Endothelial cell (in vitro differentiated cells): Measurements from ENCODE around the gene UTF1. TPM values are rescaled to one million over a fixed set of nuclear protein-coding genes. Genes with fewer than 3 reads are reported as not detected.

Experiments
- DNase-seq: peaks from one replicate; pipeline ENCODE4 v3.0.0; 2021; ENCODE audit warnings: low spot score
- H3K27ac Mint-ChIP-seq: one replicate; pipeline ENCODE4 v1.8.0; 2021; ENCODE audit warnings: mixed read lengths, inconsistent platforms; ENCODE audit not compliant: unreplicated experiment
- H3K27me3 Mint-ChIP-seq: one replicate; pipeline ENCODE4 v1.8.0; 2021; ENCODE audit warnings: mild to moderate bottlenecking, moderate library complexity, mixed read lengths, inconsistent platforms; ENCODE audit not compliant: unreplicated experiment
- H3K36me3 Mint-ChIP-seq: one replicate; pipeline ENCODE4 v1.8.0; 2021; ENCODE audit warnings: mild to moderate bottlenecking, low read depth, mixed read lengths, inconsistent platforms; ENCODE audit not compliant: unreplicated experiment
- H3K4me1 Mint-ChIP-seq: one replicate; pipeline ENCODE4 v1.8.0; 2021; ENCODE audit warnings: mild to moderate bottlenecking, mixed read lengths, inconsistent platforms; ENCODE audit not compliant: unreplicated experiment
- H3K4me3 Mint-ChIP-seq: one replicate; pipeline ENCODE4 v1.8.0; 2021; ENCODE audit warnings: mild to moderate bottlenecking, mixed read lengths, inconsistent platforms; ENCODE audit not compliant: unreplicated experiment
- H3K9me3 Mint-ChIP-seq: one replicate; pipeline ENCODE4 v1.8.0; 2021; ENCODE audit warnings: mixed read lengths, inconsistent platforms; ENCODE audit not compliant: unreplicated experiment
- total RNA-seq: library from RNA; stranded (reverse); fragmentation: NEBNext Ultra II Directional; extraction: Animal tissue kit (Norgen Biotek cat#: 25700); gene quantifications from one replicate; pipeline ENCODE4 v1.2.1, GENCODE V29; 2021; ENCODE audit not compliant: unreplicated experiment
- TF ChIP-seq, protein P1 (sequence below): fragments of 200-600 bp; sonication (generic); IDR thresholded peaks from one replicate; pipeline ENCODE4 v1.5.0; 2021; ENCODE audit warnings: antibody characterized with exemption; ENCODE audit not compliant: unreplicated experiment

Gene UTF1
- total RNA-seq, 1 donor from 2014 or later, result 0.38 TPM

GRCh38 chr10:133211959-133212852 is 17.8 kb upstream of the UTF1 start:
- no peak overlapping the region for H3K27ac Mint-ChIP-seq
- H3K36me3 Mint-ChIP-seq, result no peaks in the 10 kb centered on the region
- DNase-seq, result no peak
- peaks cover 9% of the 10 kb centered on the region for H3K27me3 Mint-ChIP-seq
- H3K9me3 Mint-ChIP-seq, result no peaks in the 10 kb centered on the region
- H3K4me1 Mint-ChIP-seq, result no peaks in the 10 kb centered on the region
- TF ChIP-seq, protein P1, sequence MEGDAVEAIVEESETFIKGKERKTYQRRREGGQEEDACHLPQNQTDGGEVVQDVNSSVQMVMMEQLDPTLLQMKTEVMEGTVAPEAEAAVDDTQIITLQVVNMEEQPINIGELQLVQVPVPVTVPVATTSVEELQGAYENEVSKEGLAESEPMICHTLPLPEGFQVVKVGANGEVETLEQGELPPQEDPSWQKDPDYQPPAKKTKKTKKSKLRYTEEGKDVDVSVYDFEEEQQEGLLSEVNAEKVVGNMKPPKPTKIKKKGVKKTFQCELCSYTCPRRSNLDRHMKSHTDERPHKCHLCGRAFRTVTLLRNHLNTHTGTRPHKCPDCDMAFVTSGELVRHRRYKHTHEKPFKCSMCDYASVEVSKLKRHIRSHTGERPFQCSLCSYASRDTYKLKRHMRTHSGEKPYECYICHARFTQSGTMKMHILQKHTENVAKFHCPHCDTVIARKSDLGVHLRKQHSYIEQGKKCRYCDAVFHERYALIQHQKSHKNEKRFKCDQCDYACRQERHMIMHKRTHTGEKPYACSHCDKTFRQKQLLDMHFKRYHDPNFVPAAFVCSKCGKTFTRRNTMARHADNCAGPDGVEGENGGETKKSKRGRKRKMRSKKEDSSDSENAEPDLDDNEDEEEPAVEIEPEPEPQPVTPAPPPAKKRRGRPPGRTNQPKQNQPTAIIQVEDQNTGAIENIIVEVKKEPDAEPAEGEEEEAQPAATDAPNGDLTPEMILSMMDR, result no peak
- no peak overlapping the region for H3K4me3 Mint-ChIP-seq

DNA sequence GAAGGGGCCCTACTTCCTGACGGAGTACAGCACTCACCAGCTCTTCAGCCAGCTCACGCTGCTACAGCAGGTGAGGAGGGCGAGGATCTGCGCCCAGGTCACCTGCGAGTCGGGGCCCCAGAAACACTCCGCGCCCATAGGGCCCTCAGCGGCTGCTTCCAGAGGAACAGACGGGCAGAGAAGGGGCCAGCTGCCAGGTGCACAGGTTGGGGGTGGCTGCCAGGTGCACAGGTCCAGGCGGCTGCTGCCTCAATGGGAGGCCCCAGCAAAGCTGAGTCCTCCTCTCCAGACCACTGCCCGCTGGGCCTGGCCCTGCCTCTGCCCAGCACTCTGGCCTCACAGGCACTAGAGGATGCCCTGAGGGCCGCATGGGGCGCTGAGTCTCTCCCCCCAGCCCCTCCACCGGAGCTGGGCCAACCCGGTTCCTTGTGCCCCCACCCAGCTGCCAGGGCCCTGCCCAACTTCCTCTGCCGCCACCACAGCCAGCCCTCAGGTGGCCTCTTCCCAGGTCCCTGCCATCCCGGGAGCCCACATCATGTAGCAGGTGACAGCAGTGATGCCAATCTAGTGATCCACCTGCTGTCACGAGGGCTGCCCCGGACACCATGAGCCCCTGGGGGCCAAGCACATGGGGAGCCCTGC is 17.0 kb upstream of the UTF1 start:
- peaks cover 9% of the 10 kb centered on the region for H3K27me3 Mint-ChIP-seq
- no peaks in the 10 kb centered on the region for H3K36me3 Mint-ChIP-seq
- TF ChIP-seq, protein P1, result no peak

DNA sequence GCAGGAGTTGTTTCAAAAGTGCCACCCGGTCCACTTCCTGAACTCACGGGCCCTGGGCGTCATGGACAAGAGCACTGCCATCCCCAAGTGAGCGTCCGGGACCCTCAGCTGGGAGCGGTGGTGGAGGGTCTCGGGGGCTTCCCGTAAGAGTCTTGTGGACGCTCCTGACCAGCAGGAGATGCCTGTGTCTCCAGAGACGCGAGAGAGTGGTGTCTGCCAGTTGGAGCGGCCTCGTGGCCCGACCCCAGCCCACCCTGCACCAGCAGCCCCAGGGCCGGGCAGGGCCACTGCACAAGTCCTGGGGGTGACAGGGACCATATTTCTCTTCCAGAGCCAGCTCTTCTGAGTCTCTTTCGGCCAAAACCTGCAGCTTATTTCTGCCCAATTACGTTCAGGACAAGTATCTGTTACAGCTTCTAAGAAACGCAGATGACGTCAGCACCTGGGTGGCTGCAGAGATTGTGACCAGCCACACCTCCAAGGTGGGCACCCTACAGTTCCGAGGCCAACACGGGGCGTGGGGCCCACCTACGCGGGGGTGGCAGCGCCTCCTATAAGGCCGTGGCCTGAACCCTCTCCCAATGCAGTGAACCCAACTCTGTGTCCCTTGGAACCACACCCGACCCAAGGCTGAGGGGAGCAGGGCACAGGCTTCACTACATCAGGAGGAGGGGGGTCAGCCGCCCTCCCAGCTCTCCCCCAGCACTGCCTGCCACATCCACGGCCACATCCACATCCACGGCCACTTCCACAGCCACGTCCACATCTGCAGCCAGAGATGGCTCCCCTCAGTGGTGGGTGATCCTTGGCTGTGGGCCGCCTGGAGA is 16.2 kb upstream of the UTF1 start:
- Mint-ChIP-seq H3K36me3 (no peaks in the 10 kb centered on the region), H3K27ac (no peak overlapping the region), H3K27me3 (peaks cover 10% of the 10 kb centered on the region), H3K9me3 (no peaks in the 10 kb centered on the region), H3K4me1 (no peaks in the 10 kb centered on the region), H3K4me3 (no peak overlapping the region)
- TF ChIP-seq, protein P1, result no peak
- DNase-seq, result no peak

More for the DNA sequence above, 17.0 kb upstream of the UTF1 start:
- no peaks in the 10 kb centered on the region for H3K4me1 Mint-ChIP-seq
- DNase-seq, result no peak
- no peak overlapping the region for H3K27ac Mint-ChIP-seq
- H3K4me3 Mint-ChIP-seq, result no peak overlapping the region
- H3K9me3 Mint-ChIP-seq, result no peaks in the 10 kb centered on the region

GRCh38 chr10:133214468-133215410 is 15.3 kb upstream of the UTF1 start:
- no peak overlapping the region for H3K27ac Mint-ChIP-seq
- no peaks in the 10 kb centered on the region for H3K36me3 Mint-ChIP-seq
- no peaks in the 10 kb centered on the region for H3K9me3 Mint-ChIP-seq
- no peaks in the 10 kb centered on the region for H3K4me1 Mint-ChIP-seq
- TF ChIP-seq, protein P1, result no peak
- H3K4me3 Mint-ChIP-seq, result no peak overlapping the region
- DNase-seq, result no peak
- H3K27me3 Mint-ChIP-seq, result peaks cover 10% of the 10 kb centered on the region
